ENCODE results near the gene WNK1. TPM values are rescaled to one million over a fixed set of nuclear protein-coding genes. Genes with fewer than 3 reads are reported as not detected.

WNK1 gene
- total and polyA plus RNA-seq, 2 experiments from 2014 or later = 41.5 to 47.2 TPM

- H3K4me3 ChIP-seq = no peak overlapping the region
- DNase-seq = no peak
- 68 to 72% methylated on average over 3 of the region's 3 CpGs for WGBS, 2 experiments (ENCODE audit: low coverage in 1 of 2, low lambda C conversion rate in 2 of 2, missing lambda C conversion rate in 2 of 2)
- H3K9ac ChIP-seq = no peak overlapping the region
- TF ChIP-seq EZH2phosphoT487 (IDR thresholded peaks at IDR 0.05; ENCODE audit: insufficient read depth, low read depth) (no peak), EZH2 (IDR thresholded peaks at IDR 0.05; ENCODE audit: insufficient read depth, poor library complexity, severe bottlenecking) (no peak)
- H2AFZ ChIP-seq = no peak overlapping the region
- in situ Hi-C loops (cut with MboI) = no loop called here
- H3K36me3 ChIP-seq (ENCODE audit: low read depth) = peaks cover 9% of the 10 kb centered on the region
- H3K4me1 ChIP-seq (ENCODE audit: insufficient read depth) = peaks cover 8% of the 10 kb centered on the region
- no peaks in the 10 kb centered on the region for H3K9me2 ChIP-seq (ENCODE audit: insufficient read depth)
- no peaks in the 10 kb centered on the region for H3K27me3 ChIP-seq (replicated peaks; ENCODE audit: insufficient read depth)
- peaks cover 100% of the 10 kb centered on the region for H3K79me2 ChIP-seq (ENCODE audit: insufficient read depth)
- H3K9me3 ChIP-seq (ENCODE audit: low read depth) = no peaks in the 10 kb centered on the region
- no peaks in the 10 kb centered on the region for H4K20me1 ChIP-seq (ENCODE audit: insufficient read depth)
- peaks cover 24% of the 10 kb centered on the region; the same call in 1 of the 2 replicates for H3F3A ChIP-seq (ENCODE audit: insufficient read depth)
- H3K27ac ChIP-seq = no peak overlapping the region
- no peak overlapping the region for H3K4me2 ChIP-seq (ENCODE audit: unreplicated experiment)
These were observed 65.7 kb downstream of the WNK1 start for GRCh38 chr12:817941-818600.

GRCh38 chr12:818733-819132 lies 66.4 kb downstream of the WNK1 start:
- Histone ChIP-seq H3K4me1 (ENCODE audit: insufficient read depth) (peaks cover 8% of the 10 kb centered on the region), H3K4me2 (ENCODE audit: unreplicated experiment) (no peak overlapping the region), H3K27ac (no peak overlapping the region), H3K27me3 (replicated peaks; ENCODE audit: insufficient read depth) (no peaks in the 10 kb centered on the region), H3F3A (ENCODE audit: insufficient read depth) (peaks cover 24% of the 10 kb centered on the region; the same call in 1 of the 2 replicates), H3K79me2 (ENCODE audit: insufficient read depth) (peaks cover 100% of the 10 kb centered on the region), H3K9ac (no peak overlapping the region), H3K9me3 (ENCODE audit: low read depth) (no peaks in the 10 kb centered on the region), H3K36me3 (ENCODE audit: low read depth) (peaks cover 13% of the 10 kb centered on the region), H3K9me2 (ENCODE audit: insufficient read depth) (no peaks in the 10 kb centered on the region), H2AFZ (no peak overlapping the region), H3K4me3 (no peak overlapping the region), H4K20me1 (ENCODE audit: insufficient read depth) (no peaks in the 10 kb centered on the region)
- TF ChIP-seq EZH2 (IDR thresholded peaks at IDR 0.05; ENCODE audit: insufficient read depth, poor library complexity, severe bottlenecking) (no peak), EZH2phosphoT487 (IDR thresholded peaks at IDR 0.05; ENCODE audit: insufficient read depth, low read depth) (no peak)
- DNase-seq = peak; percentile 17
- in situ Hi-C loops (cut with MboI) = no loop called here
- WGBS, 2 experiments (ENCODE audit: low coverage in 1 of 2, low lambda C conversion rate in 2 of 2, missing lambda C conversion rate in 2 of 2) = 95 to 96% methylated on average over 5 of the region's 5 CpGs

- Histone ChIP-seq H3K9me3 (ENCODE audit: low read depth) (no peaks in the 10 kb centered on the region), H3K79me2 (ENCODE audit: insufficient read depth) (peaks cover 100% of the 10 kb centered on the region), H3F3A (ENCODE audit: insufficient read depth) (peaks cover 21% of the 10 kb centered on the region; the same call in 1 of the 2 replicates), H3K4me3 (no peak overlapping the region), H3K4me1 (ENCODE audit: insufficient read depth) (peaks cover 8% of the 10 kb centered on the region), H3K9me2 (ENCODE audit: insufficient read depth) (no peaks in the 10 kb centered on the region), H3K4me2 (ENCODE audit: unreplicated experiment) (no peak overlapping the region), H3K27me3 (replicated peaks; ENCODE audit: insufficient read depth) (no peaks in the 10 kb centered on the region), H2AFZ (no peak overlapping the region), H4K20me1 (ENCODE audit: insufficient read depth) (no peaks in the 10 kb centered on the region), H3K27ac (no peak overlapping the region), H3K9ac (no peak overlapping the region), H3K36me3 (ENCODE audit: low read depth) (peaks cover 13% of the 10 kb centered on the region)
- in situ Hi-C loops (cut with MboI) = no loop called here
- 92 to 97% methylated on average over 1 of the region's 1 CpG for WGBS, 2 experiments (ENCODE audit: low coverage in 1 of 2, low lambda C conversion rate in 2 of 2, missing lambda C conversion rate in 2 of 2)
- DNase-seq = no peak
- TF ChIP-seq EZH2phosphoT487 (IDR thresholded peaks at IDR 0.05; ENCODE audit: insufficient read depth, low read depth) = no peak
These were observed 68.0 kb downstream of the WNK1 start for GRCh38 chr12:820336-820735.

- Histone ChIP-seq H2AFZ (no peak overlapping the region), H3K4me3 (no peak overlapping the region), H3K36me3 (ENCODE audit: low read depth) (peaks cover 17% of the 10 kb centered on the region), H3K27ac (no peak overlapping the region), H3F3A (ENCODE audit: insufficient read depth) (peaks cover 11% of the 10 kb centered on the region; the same call in 1 of the 2 replicates), H3K9me2 (ENCODE audit: insufficient read depth) (no peaks in the 10 kb centered on the region), H3K9me3 (ENCODE audit: low read depth) (no peaks in the 10 kb centered on the region), H3K27me3 (replicated peaks; ENCODE audit: insufficient read depth) (no peaks in the 10 kb centered on the region), H3K79me2 (ENCODE audit: insufficient read depth) (peaks cover 100% of the 10 kb centered on the region), H3K4me2 (ENCODE audit: unreplicated experiment) (no peak overlapping the region), H4K20me1 (ENCODE audit: insufficient read depth) (no peaks in the 10 kb centered on the region), H3K4me1 (ENCODE audit: insufficient read depth) (peaks cover 8% of the 10 kb centered on the region), H3K9ac (no peak overlapping the region)
- in situ Hi-C loops (cut with MboI) = no loop called here
- no peak for TF ChIP-seq EZH2 (IDR thresholded peaks at IDR 0.05; ENCODE audit: insufficient read depth, poor library complexity, severe bottlenecking)
- TF ChIP-seq EZH2phosphoT487 (IDR thresholded peaks at IDR 0.05; ENCODE audit: insufficient read depth, low read depth) = no peak
- no peak for DNase-seq
- WGBS, 2 experiments (ENCODE audit: low coverage in 1 of 2, low lambda C conversion rate in 2 of 2, missing lambda C conversion rate in 2 of 2) = 98 to 100% methylated on average over 2 of the region's 2 CpGs
These were observed 70.8 kb downstream of the WNK1 start for GRCh38 chr12:823028-823698.
